Naive thymus-derived CD8-positive, alpha-beta T cell (primary cell): ENCODE data around the gene TCP11L2. TPM values are rescaled to one million over a fixed set of nuclear protein-coding genes. Genes with fewer than 3 reads are reported as not detected.

Source experiments
- ATAC-seq, 2 donors: fragments of 150-1000 bp; cut with Tn5 transposase in 1 of 2; sonication (Bioruptor Pico), chemical (Tn5 transposase) in 1 of 2; 1 replicate in 1 of 2; 2 replicates in 1 of 2; pipeline ENCODE4 v1.10.0; 2021; ENCODE audit warnings: mild to moderate bottlenecking in 2 of 2, moderate library complexity in 2 of 2
- POLR2A ChIA-PET: fragments of 350-600 bp; sonication (Branson Sonifier 250); formaldehyde crosslinking; loops from one replicate; lab custom pipeline; 2021; ENCODE audit warnings: antibody characterized with exemption; lab: Charles Lee
- DNase-seq, 10 donors: peaks; one replicate each; pipeline versions ENCODE4 v3.0.0 to v3.0.0-alpha.2; 2020 to 2022
- H3K27ac Mint-ChIP-seq, 10 donors: one replicate each; pipeline ENCODE4 v1.8.0; 2020 to 2022; ENCODE audit warnings: mild to moderate bottlenecking in 10 of 10, mixed read lengths in 10 of 10, moderate library complexity in 4 of 10, inconsistent platforms in 1 of 10
- H3K27me3 Mint-ChIP-seq, 5 donors: one replicate each; pipeline ENCODE4 v1.8.0; 2021 to 2022; ENCODE audit warnings: mixed read lengths in 5 of 5
- H3K36me3 Mint-ChIP-seq, 3 donors: one replicate each; pipeline ENCODE4 v1.8.0; 2020 to 2022; ENCODE audit warnings: mixed read lengths in 3 of 3, mild to moderate bottlenecking in 2 of 3, inconsistent platforms in 1 of 3
- H3K4me1 Mint-ChIP-seq, 4 donors: one replicate each; pipeline ENCODE4 v1.8.0; 2021 to 2022; ENCODE audit warnings: mixed read lengths in 4 of 4
- H3K4me3 Mint-ChIP-seq, 10 donors: one replicate each; pipeline ENCODE4 v1.8.0; 2020 to 2022; ENCODE audit warnings: mild to moderate bottlenecking in 10 of 10, mixed read lengths in 10 of 10, moderate library complexity in 6 of 10, inconsistent platforms in 1 of 10
- H3K9me3 Mint-ChIP-seq, 9 donors: one replicate each; pipeline ENCODE4 v1.8.0; 2020 to 2022; ENCODE audit warnings: mixed read lengths in 9 of 9, mild to moderate bottlenecking in 3 of 9, inconsistent platforms in 1 of 9, moderate library complexity in 1 of 9
- polyA plus RNA-seq, 3 donors: library from polyadenylated mRNA; unstranded; fragments of 300-500 nt; fragmentation: Illumina TruSeq; gene quantifications; one replicate each; pipeline ENCODE4 v1.2.3, GENCODE V29; 2021
- total RNA-seq, 8 experiments: library from RNA in 2 of 8; stranded (reverse) in 2 of 8; gene quantifications; one replicate each; pipeline ENCODE4 v1.2.3 and lab custom pipeline; 2021 to 2026

Gene TCP11L2
- total and polyA plus RNA-seq, 5 experiments from 2014 or later = 30.6 to 211 (median 45.4) TPM

DNA sequence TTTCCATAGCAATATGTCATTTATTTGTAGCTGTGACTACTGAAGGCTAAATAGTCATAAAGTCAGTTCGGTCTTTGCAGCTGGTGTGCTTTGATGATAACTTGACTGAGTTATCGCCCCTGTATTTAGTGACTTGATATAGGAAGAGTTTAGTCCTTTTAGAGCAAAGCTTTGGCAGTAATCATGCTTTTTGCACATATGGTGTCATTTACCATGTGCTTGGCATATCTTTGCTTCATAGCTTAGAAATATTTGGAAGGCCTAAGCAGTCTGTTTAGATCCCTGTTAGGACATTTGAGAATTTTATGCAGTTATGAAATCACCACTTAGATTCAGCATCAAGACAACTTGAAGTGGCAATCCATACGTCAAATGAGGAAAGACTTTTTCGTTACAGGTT is 86.6 kb downstream of the TCP11L2 start:
- Mint-ChIP-seq H3K36me3 (peaks cover 11 to 53% (median 23%) of the 10 kb centered on the region in 3 donors), H3K9me3 (no peaks in the 10 kb centered on the region), H3K4me1 (no peaks in the 10 kb centered on the region), H3K4me3 (no peak overlapping the region), H3K27ac (no peak overlapping the region), H3K27me3 (no peaks in the 10 kb centered on the region)
- POLR2A ChIA-PET = no interaction called here
- DNase-seq (no peak), ATAC-seq (no peak)

DNA sequence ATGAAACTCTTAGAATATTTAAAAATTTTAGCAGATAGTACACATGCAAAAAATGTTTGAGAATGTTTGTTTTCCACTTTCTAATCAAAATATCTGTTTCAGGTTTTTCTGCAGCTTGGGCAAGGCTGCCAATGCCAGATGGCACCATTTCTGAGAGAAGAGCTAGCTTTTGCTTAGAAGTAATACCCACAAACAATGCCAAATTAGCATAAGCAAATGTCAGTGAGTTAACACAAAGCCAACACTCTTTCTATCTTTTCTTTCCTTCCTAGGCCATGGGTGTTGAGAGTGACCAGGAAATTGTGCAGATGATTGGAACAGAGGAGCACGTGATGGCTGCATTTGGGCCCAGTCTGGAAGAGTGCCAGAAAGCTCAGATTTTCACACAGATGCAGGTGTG is 90.2 kb downstream of the TCP11L2 start:
- H3K9me3 Mint-ChIP-seq = no peaks in the 10 kb centered on the region
- H3K36me3 Mint-ChIP-seq = peaks cover 32 to 72% (median 48%) of the 10 kb centered on the region in 3 donors
- ATAC-seq (no peak), DNase-seq (no peak)
- H3K4me1 Mint-ChIP-seq = peaks cover 0 to 2% (median under 1%) of the 10 kb centered on the region in 4 donors
- no peak overlapping the region for H3K4me3 Mint-ChIP-seq
- H3K27ac Mint-ChIP-seq = no peak overlapping the region
- no peaks in the 10 kb centered on the region for H3K27me3 Mint-ChIP-seq
- POLR2A ChIA-PET = no interaction called here

Other genes starting within 250 kb of the TCP11L2 start
- gene NUAK1, start 163.8 kb upstream of the TCP11L2 start, total RNA-seq = not detected
- under 1 TPM in 1 of 3 donors, not detected in 2; 0.08 TPM for gene NUAK1, start 163.8 kb upstream of the TCP11L2 start, polyA plus RNA-seq
- 10 to 100 TPM; 13.7 to 14.4 TPM for gene CKAP4, start 54.7 kb upstream of the TCP11L2 start, total RNA-seq
- 10 to 100 TPM; 11.2 to 11.9 (median 11.2) TPM for gene CKAP4, start 54.7 kb upstream of the TCP11L2 start, polyA plus RNA-seq
- 1 to 10 TPM; 8.1 to 9.1 TPM for gene POLR3B, start 55.0 kb downstream of the TCP11L2 start, total RNA-seq
- gene POLR3B, start 55.0 kb downstream of the TCP11L2 start, polyA plus RNA-seq = 1 to 10 TPM; 3.1 to 6.2 (median 4.2) TPM